ENCODE data around the gene PRCD. TPM values are rescaled to one million over a fixed set of nuclear protein-coding genes. Genes with fewer than 3 reads are reported as not detected.

Gene PRCD
- total RNA-seq, 4 donors from 2014 or later = 0.26 to 13.4 (median 0.69) TPM; not detected in 1

DNA sequence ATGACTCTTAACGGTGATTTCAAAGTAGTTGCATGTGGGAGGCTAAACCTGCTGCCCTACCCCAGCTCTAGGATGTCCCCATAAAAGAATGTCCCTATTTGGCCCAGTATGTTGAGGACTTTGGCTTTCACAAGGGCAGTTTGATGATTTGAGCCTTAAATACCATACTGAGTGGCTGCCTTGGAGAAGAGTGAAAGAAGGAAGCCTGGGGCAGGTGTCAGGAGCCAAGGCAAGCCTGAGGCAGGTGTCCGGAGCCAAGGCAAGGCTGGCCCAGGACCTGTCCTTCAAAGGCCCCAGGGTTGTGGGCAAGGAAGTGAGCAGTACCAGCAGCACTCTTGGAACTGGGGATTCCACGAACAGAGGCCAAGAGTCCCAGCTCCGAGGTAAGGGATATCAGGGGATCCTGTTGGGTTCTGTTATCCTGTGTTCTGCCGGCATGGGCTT, 27.2 kb downstream of the PRCD start:
- no peak overlapping the region for H3K27ac ChIP-seq
- H3K9me3 ChIP-seq = no peaks in the 10 kb centered on the region
- H3K4me3 ChIP-seq = no peak overlapping the region
- H3K27me3 ChIP-seq = no peaks in the 10 kb centered on the region
- no peaks in the 10 kb centered on the region for H3K36me3 ChIP-seq
- DNase-seq = no peak
- intact Hi-C loops (cut with DNase I; ENCODE audit: low total_unique reads) = no loop called here
- TF ChIP-seq, protein P1, sequence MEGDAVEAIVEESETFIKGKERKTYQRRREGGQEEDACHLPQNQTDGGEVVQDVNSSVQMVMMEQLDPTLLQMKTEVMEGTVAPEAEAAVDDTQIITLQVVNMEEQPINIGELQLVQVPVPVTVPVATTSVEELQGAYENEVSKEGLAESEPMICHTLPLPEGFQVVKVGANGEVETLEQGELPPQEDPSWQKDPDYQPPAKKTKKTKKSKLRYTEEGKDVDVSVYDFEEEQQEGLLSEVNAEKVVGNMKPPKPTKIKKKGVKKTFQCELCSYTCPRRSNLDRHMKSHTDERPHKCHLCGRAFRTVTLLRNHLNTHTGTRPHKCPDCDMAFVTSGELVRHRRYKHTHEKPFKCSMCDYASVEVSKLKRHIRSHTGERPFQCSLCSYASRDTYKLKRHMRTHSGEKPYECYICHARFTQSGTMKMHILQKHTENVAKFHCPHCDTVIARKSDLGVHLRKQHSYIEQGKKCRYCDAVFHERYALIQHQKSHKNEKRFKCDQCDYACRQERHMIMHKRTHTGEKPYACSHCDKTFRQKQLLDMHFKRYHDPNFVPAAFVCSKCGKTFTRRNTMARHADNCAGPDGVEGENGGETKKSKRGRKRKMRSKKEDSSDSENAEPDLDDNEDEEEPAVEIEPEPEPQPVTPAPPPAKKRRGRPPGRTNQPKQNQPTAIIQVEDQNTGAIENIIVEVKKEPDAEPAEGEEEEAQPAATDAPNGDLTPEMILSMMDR (IDR thresholded peaks at IDR 0.05) = no peak
- no peak for TF ChIP-seq POLR2A (IDR thresholded peaks at IDR 0.05)
- H3K4me1 ChIP-seq = peaks cover 0 to 1% of the 10 kb centered on the region in 2 donors

DNA sequence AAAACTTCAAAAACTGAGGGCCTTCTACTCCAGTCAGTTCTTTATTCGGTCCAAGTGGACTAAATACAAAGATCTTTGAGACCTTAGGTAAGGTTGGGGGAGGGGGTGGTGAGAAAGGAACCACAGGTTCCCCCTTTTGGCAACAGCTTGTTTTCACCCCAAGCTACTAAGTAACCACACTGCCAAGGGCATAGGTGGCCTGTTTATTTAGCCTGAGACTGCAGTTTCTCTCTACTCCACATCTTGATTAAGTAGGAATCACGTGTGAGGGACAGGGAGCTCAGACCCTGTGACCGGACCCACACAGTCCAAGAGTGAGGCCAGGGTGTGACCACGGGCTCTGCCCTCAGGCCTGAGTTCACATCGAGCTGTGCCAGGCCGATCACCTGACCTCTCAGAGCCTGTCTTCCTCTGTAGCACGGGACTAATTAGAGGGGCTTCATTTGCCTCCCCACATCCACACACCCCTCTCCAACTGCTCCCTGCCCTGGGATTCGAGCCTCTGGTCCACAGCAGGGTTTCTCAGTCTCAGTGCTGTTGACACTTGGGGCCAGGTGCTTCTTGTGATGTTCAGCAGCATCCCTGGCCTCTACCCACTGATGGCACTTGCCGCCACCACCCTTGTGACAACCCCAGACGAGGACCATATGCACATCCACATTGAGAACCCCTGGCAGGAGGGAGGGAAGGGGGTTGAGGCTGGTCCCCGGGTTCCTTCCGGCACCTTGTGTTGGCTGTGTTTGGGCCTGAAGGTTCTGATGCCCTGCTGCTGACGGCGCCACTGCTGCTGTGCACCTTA, 28.0 kb downstream of the PRCD start:
- TF ChIP-seq, protein P1 (IDR thresholded peaks at IDR 0.05) = no peak
- no peak for TF ChIP-seq POLR2A (IDR thresholded peaks at IDR 0.05)
- H3K27me3 ChIP-seq = no peaks in the 10 kb centered on the region
- H3K4me3 ChIP-seq = no peak overlapping the region
- no peak for DNase-seq
- no peaks in the 10 kb centered on the region for H3K36me3 ChIP-seq
- no peak overlapping the region for H3K27ac ChIP-seq
- no peaks in the 10 kb centered on the region for H3K4me1 ChIP-seq
- intact Hi-C loops (cut with DNase I; ENCODE audit: low total_unique reads) = no loop called here
- H3K9me3 ChIP-seq = no peaks in the 10 kb centered on the region

DNA sequence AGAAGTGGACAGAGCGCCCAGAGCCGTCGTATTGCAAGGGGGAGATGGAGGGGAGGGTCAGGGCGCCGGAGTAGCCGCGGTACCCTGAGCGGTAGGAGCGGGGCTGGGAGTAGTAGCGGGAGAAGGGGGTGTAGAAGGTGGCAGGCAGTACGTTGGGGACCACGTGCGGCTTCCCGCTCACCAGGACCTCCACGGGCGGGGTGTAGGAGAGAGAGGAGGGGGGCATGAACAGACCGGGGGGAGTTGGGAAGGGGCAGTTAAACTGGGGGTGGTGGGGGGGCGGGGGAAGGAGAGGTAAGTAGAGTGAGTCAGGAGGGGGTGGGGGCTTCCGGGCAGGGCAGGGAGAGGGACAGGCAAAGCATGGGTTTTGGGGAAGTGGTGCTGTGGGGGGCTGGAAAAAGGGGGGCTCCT, 29.0 kb downstream of the PRCD start:
- H3K9me3 ChIP-seq = no peaks in the 10 kb centered on the region

DNA sequence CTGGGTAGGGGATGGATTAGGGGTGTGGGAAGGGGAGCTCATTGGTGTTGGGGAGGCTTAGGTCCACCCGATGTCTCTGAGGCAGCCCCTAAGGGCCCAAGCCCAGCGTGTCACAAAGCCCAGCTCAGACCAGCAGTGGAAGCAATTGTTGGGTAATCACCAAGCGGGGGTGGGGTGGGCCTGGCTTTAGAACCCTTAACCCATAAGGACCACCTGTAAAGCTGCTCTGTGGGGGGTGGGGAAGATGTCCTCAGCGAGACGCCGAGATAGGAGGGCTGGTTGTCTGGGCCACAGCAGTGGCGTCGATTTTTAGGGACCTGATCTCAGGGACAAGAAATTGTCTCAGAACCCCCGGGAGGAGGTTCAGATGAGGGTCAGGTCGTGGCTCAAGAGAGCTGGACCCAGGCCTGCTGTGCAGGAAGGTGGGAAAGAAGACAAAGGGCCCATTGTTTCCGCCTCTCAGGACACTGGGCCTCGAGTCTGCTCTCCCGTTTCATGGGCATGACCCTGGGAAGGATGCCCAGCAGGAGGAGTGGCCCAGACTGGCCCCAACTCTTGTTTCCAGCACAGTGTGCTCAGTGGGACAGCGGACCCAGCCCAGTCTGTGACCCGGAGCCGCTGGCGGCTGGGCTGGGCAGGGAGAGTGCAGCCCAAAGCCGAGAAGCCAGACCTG, 29.9 kb downstream of the PRCD start:
- intact Hi-C loops (cut with DNase I; ENCODE audit: low total_unique reads) = no loop called here
- H3K27me3 ChIP-seq = no peaks in the 10 kb centered on the region
- no peak for TF ChIP-seq POLR2A (IDR thresholded peaks at IDR 0.05)
- TF ChIP-seq, protein P1 (IDR thresholded peaks at IDR 0.05) = no peak
- no peaks in the 10 kb centered on the region for H3K36me3 ChIP-seq
- no peak overlapping the region for H3K4me3 ChIP-seq
- no peaks in the 10 kb centered on the region for H3K4me1 ChIP-seq
- no peaks in the 10 kb centered on the region for H3K9me3 ChIP-seq
- no peak overlapping the region for H3K27ac ChIP-seq
- DNase-seq = no peak

More for the DNA sequence above, 29.0 kb downstream of the PRCD start:
- no peak for DNase-seq
- intact Hi-C loops (cut with DNase I; ENCODE audit: low total_unique reads) = no loop called here
- Histone ChIP-seq H3K27me3 (no peaks in the 10 kb centered on the region), H3K4me3 (no peak overlapping the region), H3K4me1 (no peaks in the 10 kb centered on the region), H3K27ac (no peak overlapping the region), H3K36me3 (no peaks in the 10 kb centered on the region)
- TF ChIP-seq POLR2A (IDR thresholded peaks at IDR 0.05) = no peak
- TF ChIP-seq, protein P1 (IDR thresholded peaks at IDR 0.05) = no peak

DNA sequence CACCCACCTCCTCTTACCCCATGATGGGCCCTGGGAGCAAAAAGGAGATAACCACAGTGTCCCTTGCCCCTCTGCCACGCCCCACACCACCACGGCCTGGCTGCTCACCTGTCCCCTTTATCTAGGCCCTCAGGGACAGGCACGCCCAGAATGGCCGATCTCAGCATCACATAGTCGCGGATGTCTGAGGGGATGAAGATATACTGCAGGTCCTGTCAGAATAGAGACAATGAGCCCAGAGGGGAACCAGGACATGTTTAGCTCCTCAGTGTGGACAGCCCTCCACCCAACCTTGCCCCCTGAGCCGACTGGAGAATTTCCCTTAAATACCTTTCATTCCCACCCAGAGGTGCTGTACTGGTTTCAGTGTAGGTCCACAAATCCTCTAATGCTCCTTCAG, 30.6 kb downstream of the PRCD start:
- Histone ChIP-seq H3K4me3 (no peak overlapping the region), H3K9me3 (no peaks in the 10 kb centered on the region), H3K27ac (no peak overlapping the region), H3K36me3 (no peaks in the 10 kb centered on the region), H3K27me3 (no peaks in the 10 kb centered on the region), H3K4me1 (no peaks in the 10 kb centered on the region)
- TF ChIP-seq, protein P1 (IDR thresholded peaks at IDR 0.05) = no peak
- TF ChIP-seq POLR2A (IDR thresholded peaks at IDR 0.05) = no peak
- DNase-seq = no peak
- intact Hi-C loops (cut with DNase I; ENCODE audit: low total_unique reads) = no loop called here
